Upper lobe of right lung (tissue), 1 donor: ENCODE measurements around the gene C5orf58. TPM values are rescaled to one million over a fixed set of nuclear protein-coding genes. Genes with fewer than 3 reads are reported as not detected.

Experiments
- ATAC-seq: fragments of 200-7000 bp; cut with Tn5 transposase; one replicate; pipeline ENCODE4 v1.9.1; 2020; ENCODE audit warnings: mild to moderate bottlenecking, moderate library complexity
- DNase-seq: peaks from one replicate; pipeline ENCODE4 v3.0.0-alpha.2; 2020
- H3K27ac ChIP-seq: fragments of 200-600 bp; one replicate; pipeline ENCODE4 v1.8.0; 2022
- H3K27me3 ChIP-seq: fragments of 200-600 bp; one replicate; pipeline ENCODE4 v1.8.0; 2022; ENCODE audit warnings: mild to moderate bottlenecking
- H3K36me3 ChIP-seq: fragments of 200-600 bp; one replicate; pipeline ENCODE4 v1.8.0; 2022
- H3K4me1 ChIP-seq: fragments of 200-600 bp; one replicate; pipeline ENCODE4 v1.8.0; 2022
- H3K4me3 ChIP-seq: fragments of 200-600 bp; one replicate; pipeline ENCODE4 v1.8.0; 2022; ENCODE audit warnings: mild to moderate bottlenecking
- H3K9me3 ChIP-seq: fragments of 200-600 bp; one replicate; pipeline ENCODE4 v1.8.0; 2022
- CTCF ChIP-seq: fragments of 200-600 bp; IDR thresholded peaks from one replicate; pipeline ENCODE4 v1.8.0; 2022; ENCODE audit warnings: antibody characterized with exemption
- intact Hi-C: fragments of 100-400 bp; cut with DNase I; formaldehyde crosslinking; loops from one replicate; pipeline ENCODE4 v1.11.0; 2022
- total RNA-seq: library from RNA; stranded (reverse); fragmentation: NEBNext Ultra II Directional; extraction: Animal tissue kit (Norgen Biotek cat#: 25700); gene quantifications from one replicate; pipeline ENCODE4 v1.2.1, GENCODE V29; 2021
- donor health status: DM: no; HTN: yes; CAD: no; lungs with severe emphysema.

Gene C5orf58
- total RNA-seq, 1 donor from 2014 or later: not detected

- DNase-seq (no peak), ATAC-seq (peak; percentile 68)
- intact Hi-C loops: no loop called here
- peaks cover 17% of the 10 kb centered on the region for H3K36me3 ChIP-seq
- no peaks in the 10 kb centered on the region for H3K9me3 ChIP-seq
- H3K4me1 ChIP-seq: peaks cover 38% of the 10 kb centered on the region
- no peaks in the 10 kb centered on the region for H3K27me3 ChIP-seq
- no peak for TF ChIP-seq CTCF
- H3K27ac ChIP-seq: no peak overlapping the region
- H3K4me3 ChIP-seq: no peak overlapping the region
Measured at GRCh38 chr5:170287532-170287931, 54.7 kb downstream of the C5orf58 start.

GRCh38 chr5:170288151-170288550, 55.4 kb downstream of the C5orf58 start:
- TF ChIP-seq CTCF: no peak
- no peak for DNase-seq
- Histone ChIP-seq H3K36me3 (peaks cover 23% of the 10 kb centered on the region), H3K4me3 (no peak overlapping the region), H3K9me3 (no peaks in the 10 kb centered on the region), H3K4me1 (peaks cover 45% of the 10 kb centered on the region), H3K27ac (no peak overlapping the region), H3K27me3 (no peaks in the 10 kb centered on the region)
- no peak for ATAC-seq
- intact Hi-C loops: no loop called here

GRCh38 chr5:170288551-170288950, 55.8 kb downstream of the C5orf58 start:
- TF ChIP-seq CTCF: no peak
- intact Hi-C loops: no loop called here
- H3K27me3 ChIP-seq: no peaks in the 10 kb centered on the region
- peaks cover 45% of the 10 kb centered on the region for H3K4me1 ChIP-seq
- no peak overlapping the region for H3K4me3 ChIP-seq
- no peak for DNase-seq
- ATAC-seq: no peak
- H3K27ac ChIP-seq: no peak overlapping the region
- H3K9me3 ChIP-seq: no peaks in the 10 kb centered on the region
- peaks cover 24% of the 10 kb centered on the region for H3K36me3 ChIP-seq

GRCh38 chr5:170289121-170289520, 56.3 kb downstream of the C5orf58 start:
- H3K36me3 ChIP-seq: peaks cover 24% of the 10 kb centered on the region
- H3K27ac ChIP-seq: no peak overlapping the region
- H3K4me3 ChIP-seq: no peak overlapping the region
- intact Hi-C loops: no loop called here
- no peaks in the 10 kb centered on the region for H3K9me3 ChIP-seq
- H3K27me3 ChIP-seq: no peaks in the 10 kb centered on the region
- peaks cover 45% of the 10 kb centered on the region for H3K4me1 ChIP-seq
- DNase-seq (no peak), ATAC-seq (no peak)
- TF ChIP-seq CTCF: no peak

GRCh38 chr5:170289764-170290163, 57.0 kb downstream of the C5orf58 start:
- Histone ChIP-seq H3K4me1 (peaks cover 45% of the 10 kb centered on the region), H3K27ac (no peak overlapping the region), H3K4me3 (no peak overlapping the region), H3K36me3 (peaks cover 24% of the 10 kb centered on the region), H3K27me3 (no peaks in the 10 kb centered on the region), H3K9me3 (no peaks in the 10 kb centered on the region)
- DNase-seq (no peak), ATAC-seq (peak; percentile 63)
- intact Hi-C loops: no loop called here
- TF ChIP-seq CTCF: no peak

- peak; percentile 31 for ATAC-seq
- no peak for DNase-seq
Measured at GRCh38 chr5:170290498-170290897, 57.7 kb downstream of the C5orf58 start.

More at GRCh38 chr5:170290498-170290897, 57.7 kb downstream of the C5orf58 start:
- intact Hi-C loops: no loop called here
- no peak overlapping the region for H3K4me3 ChIP-seq
- peaks cover 24% of the 10 kb centered on the region for H3K36me3 ChIP-seq
- H3K9me3 ChIP-seq: no peaks in the 10 kb centered on the region
- H3K27me3 ChIP-seq: no peaks in the 10 kb centered on the region
- H3K27ac ChIP-seq: no peak overlapping the region
- TF ChIP-seq CTCF: no peak
- H3K4me1 ChIP-seq: peaks cover 49% of the 10 kb centered on the region
